GM19238 (cell line): Measurements from ENCODE around the gene SERTAD1.

Experiments used
- DNase-seq: peaks from one replicate; pipeline ENCODE4 v3.0.0; 2011; ENCODE audit warnings: low spot score; ENCODE audit not compliant: insufficient read length

SERTAD1 gene

DNA sequence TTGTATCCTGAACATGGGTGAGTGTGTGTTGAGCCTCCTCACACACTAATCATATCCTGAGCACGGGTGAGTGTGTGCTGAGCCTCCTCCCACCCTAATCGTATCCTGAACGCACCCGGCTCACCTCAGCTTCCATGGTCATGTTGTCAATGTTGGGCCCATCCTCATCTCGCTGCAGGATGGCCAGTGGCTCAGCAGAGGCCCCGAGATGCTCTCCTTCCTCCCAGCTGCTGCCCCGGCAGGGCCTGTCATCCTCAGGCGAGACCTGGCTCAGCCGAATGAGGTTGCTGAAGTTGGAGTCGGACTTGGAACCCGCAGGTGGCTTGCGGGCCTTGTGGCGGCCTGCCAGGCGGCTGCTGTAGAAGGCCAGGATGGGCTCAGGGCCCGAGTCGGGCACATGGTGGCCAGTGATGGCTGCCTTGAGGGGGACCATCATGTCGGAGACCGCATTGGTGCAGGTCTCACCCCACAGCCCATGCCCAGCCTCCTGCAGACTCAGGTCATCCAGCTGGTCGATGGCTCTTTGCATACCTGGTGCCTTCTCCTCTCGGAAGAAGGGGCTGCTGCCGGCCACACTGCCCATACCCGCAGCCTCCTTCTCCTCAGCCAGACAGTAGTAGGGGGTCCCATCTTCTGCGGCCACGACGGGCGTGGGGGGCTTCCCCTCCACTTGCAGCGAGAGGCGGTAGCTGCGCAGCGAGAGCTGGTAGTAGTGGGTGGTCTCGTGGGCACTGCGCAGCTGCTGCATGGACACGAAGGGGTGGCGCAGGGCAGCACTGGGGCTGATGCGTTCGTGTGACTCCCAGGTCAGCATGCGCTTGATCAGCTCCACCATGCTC lies 45.4 kb downstream of the SERTAD1 start:
- no peak for DNase-seq

DNA sequence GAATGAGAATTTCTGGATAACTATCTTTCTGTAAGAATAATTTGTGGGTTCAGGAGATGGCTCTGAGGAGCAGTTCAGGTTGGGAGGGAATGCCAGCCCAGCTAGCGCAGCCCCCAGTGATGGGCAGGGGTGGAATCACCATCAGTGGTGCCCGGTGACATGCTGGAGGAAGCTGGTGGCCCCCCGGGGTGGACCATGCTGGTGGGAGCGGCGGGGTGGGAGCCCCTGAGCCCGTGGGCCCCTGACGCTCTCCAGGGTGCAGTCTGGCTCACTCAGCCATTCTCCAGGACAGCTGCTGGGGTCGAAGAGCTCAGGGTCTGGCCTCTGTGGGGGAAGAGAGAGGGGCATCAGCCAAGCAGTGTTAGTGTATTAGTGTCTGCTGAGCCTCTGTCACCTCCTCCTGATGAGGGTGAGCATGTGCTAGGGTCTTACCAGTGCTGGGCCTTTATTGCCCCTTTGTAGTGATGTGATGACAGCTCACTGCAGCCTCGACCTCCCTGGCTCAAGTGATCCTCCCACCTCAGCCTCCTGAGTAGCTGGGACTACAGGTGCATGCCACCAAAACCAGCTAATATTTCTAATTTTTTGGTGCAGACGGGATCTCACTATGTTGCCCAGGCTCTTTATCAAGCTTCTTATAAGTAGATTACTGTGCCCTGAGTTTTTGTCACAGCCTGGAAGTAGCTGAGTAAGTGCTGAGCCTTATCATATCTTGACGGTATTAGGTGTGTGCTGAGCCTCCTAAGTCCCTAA lies 46.2 kb downstream of the SERTAD1 start:
- DNase-seq: no peak

DNA sequence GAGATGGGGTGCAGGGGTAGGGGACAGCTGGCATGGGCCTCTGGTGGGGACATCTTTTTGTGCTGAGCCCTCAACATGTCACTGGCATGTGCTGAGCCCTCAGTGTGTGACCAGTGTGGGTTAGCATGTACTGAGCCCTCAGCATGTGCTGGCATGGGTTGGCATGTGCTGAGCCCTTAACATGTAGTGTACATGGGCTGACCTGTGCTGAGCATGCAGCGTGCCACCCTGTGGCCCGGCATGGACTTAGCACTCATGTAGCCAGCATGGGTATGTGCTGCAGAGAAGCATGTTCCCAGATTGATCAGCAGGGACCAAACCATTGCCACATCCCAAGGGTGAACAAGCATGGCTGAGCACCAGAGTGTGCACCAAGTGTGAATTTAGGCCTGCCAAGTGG lies 47.3 kb downstream of the SERTAD1 start:
- DNase-seq: no peak

- no peak for DNase-seq
These were observed 47.9 kb downstream of the SERTAD1 start for GRCh38 chr19:40377876-40378385.

DNA sequence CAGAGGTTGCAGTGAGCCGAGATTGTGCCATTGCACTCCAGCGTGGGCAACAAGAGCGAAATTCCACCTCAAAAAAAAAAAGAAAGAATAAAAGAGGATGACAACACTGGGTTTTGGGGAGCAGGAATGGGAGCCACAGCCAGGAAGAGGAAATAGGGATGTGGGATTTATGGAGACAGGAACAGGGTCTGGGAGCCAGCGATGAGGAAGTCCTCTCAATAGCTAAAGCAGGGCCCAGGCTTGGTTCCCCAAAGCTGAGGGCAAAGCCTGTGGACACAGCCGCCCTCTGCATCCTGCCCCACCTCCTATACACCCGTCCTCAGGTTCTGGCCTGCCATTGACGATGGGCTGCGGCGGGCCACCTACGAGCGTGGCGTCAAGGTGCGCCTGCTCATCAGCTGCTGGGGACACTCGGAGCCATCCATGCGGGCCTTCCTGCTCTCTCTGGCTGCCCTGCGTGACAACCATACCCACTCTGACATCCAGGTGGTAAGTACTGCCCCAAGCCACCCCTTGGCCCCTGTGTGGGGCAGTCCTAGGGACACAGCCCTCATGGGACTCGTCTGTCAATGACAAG lies 49.4 kb downstream of the SERTAD1 start:
- no peak for DNase-seq

- no peak for DNase-seq
These were observed 51.7 kb downstream of the SERTAD1 start for GRCh38 chr19:40374084-40374483.

- no peak for DNase-seq
These were observed 54.0 kb downstream of the SERTAD1 start for GRCh38 chr19:40371802-40372122.
